Breast epithelium (tissue), 4 donors: Measurements from ENCODE around the gene KSR2. TPM values are rescaled to one million over a fixed set of nuclear protein-coding genes. Genes with fewer than 3 reads are reported as not detected.
"Not testable (repeated sequence)": the region's sequence is repeated elsewhere in the genome, so short reads cannot be mapped to it uniquely, and the experiment has no call there.

ENCODE experiments used
- DNase-seq, 2 donors: peaks; one replicate each; pipeline ENCODE4 v3.0.0-alpha.2; 2019; ENCODE audit warnings: low spot score in 2 of 2
- H3K27ac ChIP-seq, 2 donors: fragments of 200-600 bp; sonication (generic) in 1 of 2; one replicate each; pipeline ENCODE4 v1.5.1; 2016 to 2019; ENCODE audit warnings: mild to moderate bottlenecking in 1 of 2
- H3K27me3 ChIP-seq, 2 donors: fragments of 200-600 bp; sonication (generic) in 1 of 2; one replicate each; pipeline versions ENCODE4 v1.5.1 to v1.6.0; 2017 to 2019; ENCODE audit warnings: control low read depth in 1 of 2, mild to moderate bottlenecking in 1 of 2
- H3K36me3 ChIP-seq: fragments of 200-600 bp; one replicate; pipeline ENCODE4 v1.5.1; 2019
- H3K4me1 ChIP-seq, 2 donors: fragments of 200-600 bp; sonication (generic); one replicate each; pipeline ENCODE4 v1.5.1; 2016 to 2019; ENCODE audit warnings: control low read depth in 1 of 2
- H3K4me3 ChIP-seq, 3 donors: fragments of 200-600 bp; sonication (generic); 1 replicate in 2 of 3; 2 replicates in 1 of 3; pipeline ENCODE4 v1.5.1; 2016 to 2019; ENCODE audit warnings: mild to moderate bottlenecking in 3 of 3, moderate library complexity in 2 of 3
- H3K9me3 ChIP-seq, 2 donors: fragments of 200-600 bp; sonication (generic) in 1 of 2; one replicate each; pipeline ENCODE4 v1.5.1; 2016 to 2019; ENCODE audit warnings: control low read depth in 1 of 2
- POLR2A ChIP-seq: fragments of 450-650 bp; IDR thresholded peaks from one replicate; pipeline ENCODE4 v1.6.1; 2016; ENCODE audit warnings: antibody characterized with exemption, mild to moderate bottlenecking, moderate library complexity
- POLR2AphosphoS5 ChIP-seq, 3 donors: sonication (generic); formaldehyde crosslinking; IDR thresholded peaks; one replicate each; pipeline ENCODE4 v1.6.1; 2017; ENCODE audit warnings: antibody characterized with exemption in 3 of 3
- intact Hi-C: fragments of 100-400 bp; cut with DNase I; formaldehyde crosslinking; loops from one replicate; pipeline ENCODE4 v1.15.1; 2023; ENCODE audit warnings: low total_unique reads
- total RNA-seq, 3 donors: library from RNA; depleted of rRNA; stranded (reverse); fragments of >200 nt; gene quantifications; one replicate each; pipeline ENCODE4 v1.1.0, GENCODE V29; 2016
- TF ChIP-seq, protein P1 (sequence below), 3 donors: fragments of 450-650 bp; IDR thresholded peaks; one replicate each; pipeline ENCODE4 v1.5.1; 2016 to 2017; ENCODE audit warnings: antibody characterized with exemption in 3 of 3, mild to moderate bottlenecking in 3 of 3, moderate library complexity in 3 of 3

The KSR2 gene
- total RNA-seq, 3 donors from 2014 or later: under 0.01 to 1.9 (median 0.33) TPM

DNA sequence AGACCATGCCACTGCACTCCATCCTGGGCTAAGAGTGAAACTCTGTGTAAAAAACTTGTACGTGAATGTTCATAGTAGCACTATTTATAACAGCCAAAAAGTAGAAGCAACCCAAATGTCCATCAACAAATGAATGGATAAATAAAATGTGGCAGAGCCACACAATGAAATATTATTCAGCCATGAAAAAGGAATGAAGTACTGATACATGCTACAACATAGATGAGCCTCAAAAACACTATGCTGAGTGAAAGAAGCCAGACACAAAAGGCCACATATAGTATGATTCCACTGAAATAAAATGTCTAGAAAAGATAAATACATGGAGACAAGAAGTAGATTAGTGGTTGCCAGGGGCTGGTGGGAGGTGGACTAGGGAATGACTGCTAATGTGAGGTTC is 72.8 kb downstream of the KSR2 start:
- Histone ChIP-seq H3K4me1 (no peaks in the 10 kb centered on the region), H3K27me3 (no peaks in the 10 kb centered on the region), H3K4me3 (no peak overlapping the region), H3K36me3 (no peaks in the 10 kb centered on the region), H3K9me3 (peaks cover 0 to 6% of the 10 kb centered on the region in 2 donors), H3K27ac (no peak overlapping the region)
- no peak for DNase-seq
- TF ChIP-seq, protein P1, sequence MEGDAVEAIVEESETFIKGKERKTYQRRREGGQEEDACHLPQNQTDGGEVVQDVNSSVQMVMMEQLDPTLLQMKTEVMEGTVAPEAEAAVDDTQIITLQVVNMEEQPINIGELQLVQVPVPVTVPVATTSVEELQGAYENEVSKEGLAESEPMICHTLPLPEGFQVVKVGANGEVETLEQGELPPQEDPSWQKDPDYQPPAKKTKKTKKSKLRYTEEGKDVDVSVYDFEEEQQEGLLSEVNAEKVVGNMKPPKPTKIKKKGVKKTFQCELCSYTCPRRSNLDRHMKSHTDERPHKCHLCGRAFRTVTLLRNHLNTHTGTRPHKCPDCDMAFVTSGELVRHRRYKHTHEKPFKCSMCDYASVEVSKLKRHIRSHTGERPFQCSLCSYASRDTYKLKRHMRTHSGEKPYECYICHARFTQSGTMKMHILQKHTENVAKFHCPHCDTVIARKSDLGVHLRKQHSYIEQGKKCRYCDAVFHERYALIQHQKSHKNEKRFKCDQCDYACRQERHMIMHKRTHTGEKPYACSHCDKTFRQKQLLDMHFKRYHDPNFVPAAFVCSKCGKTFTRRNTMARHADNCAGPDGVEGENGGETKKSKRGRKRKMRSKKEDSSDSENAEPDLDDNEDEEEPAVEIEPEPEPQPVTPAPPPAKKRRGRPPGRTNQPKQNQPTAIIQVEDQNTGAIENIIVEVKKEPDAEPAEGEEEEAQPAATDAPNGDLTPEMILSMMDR (IDR thresholded peaks at IDR 0.05): no peak
- TF ChIP-seq POLR2AphosphoS5 (IDR thresholded peaks at IDR 0.05) (no peak), POLR2A (no peak)
- intact Hi-C loops: no loop called here

DNA sequence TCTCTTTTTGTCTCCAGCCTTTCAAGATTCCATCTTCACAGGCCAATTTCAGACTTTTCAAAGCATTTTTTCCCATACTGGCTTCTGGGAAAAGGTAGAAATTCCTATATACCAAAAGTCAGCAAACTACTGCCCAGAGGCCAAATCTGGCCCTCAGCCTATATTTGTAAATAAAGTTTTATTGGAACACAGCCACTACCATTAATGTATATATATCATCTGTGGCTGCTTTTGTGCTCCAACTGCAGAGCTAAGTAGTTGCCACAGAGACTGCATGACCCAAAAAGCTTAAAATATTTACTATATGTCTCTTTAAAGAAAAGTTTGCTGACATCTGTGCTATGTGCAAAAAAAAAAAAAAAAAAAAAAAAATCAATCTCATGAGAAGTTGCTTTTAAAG is 76.3 kb downstream of the KSR2 start:
- DNase-seq: no peak
- no peaks in the 10 kb centered on the region for H3K4me1 ChIP-seq
- H3K27ac ChIP-seq: no peak overlapping the region
- no peaks in the 10 kb centered on the region for H3K9me3 ChIP-seq
- TF ChIP-seq, protein P1 (IDR thresholded peaks at IDR 0.05): no peak
- TF ChIP-seq POLR2A (no peak), POLR2AphosphoS5 (IDR thresholded peaks at IDR 0.05) (no peak)
- H3K27me3 ChIP-seq: no peaks in the 10 kb centered on the region
- intact Hi-C loops: no loop called here
- no peaks in the 10 kb centered on the region for H3K36me3 ChIP-seq
- H3K4me3 ChIP-seq: no peak overlapping the region

DNA sequence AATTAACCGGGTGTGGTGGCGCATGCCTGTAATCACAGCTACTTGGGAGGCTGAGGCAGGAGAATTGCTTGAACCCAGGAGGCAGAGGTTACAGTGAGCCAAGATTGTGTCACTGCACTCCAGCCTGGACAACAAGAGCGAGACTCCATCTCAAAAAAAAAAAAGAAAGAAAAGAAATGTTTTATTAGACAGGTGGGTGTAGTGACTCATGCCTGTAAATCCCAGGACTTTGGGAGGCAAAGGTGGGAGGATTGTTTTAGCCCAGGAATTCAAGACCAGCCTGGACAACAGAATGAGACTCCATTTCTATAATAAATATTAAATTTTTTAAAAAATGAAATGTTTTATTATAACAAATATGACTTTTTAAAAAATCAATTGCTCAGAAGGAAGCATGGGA is 77.5 kb downstream of the KSR2 start:
- H3K36me3 ChIP-seq, H3K9me3 ChIP-seq, intact Hi-C loops, H3K4me1 ChIP-seq, H3K27ac ChIP-seq, DNase-seq, H3K27me3 ChIP-seq, H3K4me3 ChIP-seq: not testable (repeated sequence)

DNA sequence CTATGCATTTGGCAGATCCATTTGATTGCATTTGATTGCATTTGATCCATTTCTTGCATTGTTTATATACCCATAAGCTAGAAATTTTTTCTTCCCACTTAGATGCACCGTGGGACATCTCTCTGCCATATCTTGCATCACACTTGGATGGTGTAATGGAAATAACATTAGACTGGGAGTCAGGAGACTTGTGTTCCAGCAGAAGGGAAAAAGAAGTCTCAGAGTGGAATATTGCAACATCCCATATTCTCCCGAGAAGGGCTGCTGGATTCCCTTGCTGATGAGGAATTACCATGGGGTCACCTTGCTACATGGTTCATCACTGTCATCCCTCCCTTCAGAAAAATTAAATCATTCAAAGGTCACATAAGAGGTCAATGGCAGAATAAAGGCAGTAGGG is 78.1 kb downstream of the KSR2 start:
- no peaks in the 10 kb centered on the region for H3K4me1 ChIP-seq
- intact Hi-C loops: no loop called here
- H3K36me3 ChIP-seq: no peaks in the 10 kb centered on the region
- H3K27me3 ChIP-seq: no peaks in the 10 kb centered on the region
- H3K9me3 ChIP-seq: no peaks in the 10 kb centered on the region
- H3K4me3 ChIP-seq: no peak overlapping the region
- TF ChIP-seq POLR2A (no peak), POLR2AphosphoS5 (IDR thresholded peaks at IDR 0.05) (no peak)
- TF ChIP-seq, protein P1 (IDR thresholded peaks at IDR 0.05): no peak
- no peak overlapping the region for H3K27ac ChIP-seq
- DNase-seq: no peak

DNA sequence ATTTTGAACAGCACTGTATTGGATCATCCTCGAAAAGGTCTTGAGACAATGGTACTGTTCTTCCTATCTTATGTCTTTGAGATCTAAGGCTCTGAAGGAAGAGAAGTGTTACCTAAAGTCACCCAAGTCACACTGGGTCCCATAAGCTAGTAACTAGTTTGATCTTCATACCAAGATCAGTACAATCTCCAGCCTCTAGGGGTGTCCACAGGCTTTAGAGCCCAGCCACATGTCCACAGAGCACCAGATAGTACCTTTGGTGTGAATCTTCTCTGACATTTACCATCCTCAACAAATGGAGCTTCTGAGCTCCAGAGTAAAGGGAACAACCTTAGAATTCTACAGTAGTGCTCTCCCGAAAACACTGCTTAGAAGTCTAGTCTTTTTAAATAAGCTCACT is 78.7 kb downstream of the KSR2 start:
- no peak overlapping the region for H3K27ac ChIP-seq
- H3K36me3 ChIP-seq: no peaks in the 10 kb centered on the region
- no peaks in the 10 kb centered on the region for H3K9me3 ChIP-seq
- H3K4me3 ChIP-seq: no peak overlapping the region
- no peak for TF ChIP-seq POLR2A
- TF ChIP-seq POLR2AphosphoS5 (IDR thresholded peaks at IDR 0.05): no peak
- TF ChIP-seq, protein P1 (IDR thresholded peaks at IDR 0.05): no peak
- H3K27me3 ChIP-seq: no peaks in the 10 kb centered on the region
- no peaks in the 10 kb centered on the region for H3K4me1 ChIP-seq
- intact Hi-C loops: no loop called here
- no peak for DNase-seq

DNA sequence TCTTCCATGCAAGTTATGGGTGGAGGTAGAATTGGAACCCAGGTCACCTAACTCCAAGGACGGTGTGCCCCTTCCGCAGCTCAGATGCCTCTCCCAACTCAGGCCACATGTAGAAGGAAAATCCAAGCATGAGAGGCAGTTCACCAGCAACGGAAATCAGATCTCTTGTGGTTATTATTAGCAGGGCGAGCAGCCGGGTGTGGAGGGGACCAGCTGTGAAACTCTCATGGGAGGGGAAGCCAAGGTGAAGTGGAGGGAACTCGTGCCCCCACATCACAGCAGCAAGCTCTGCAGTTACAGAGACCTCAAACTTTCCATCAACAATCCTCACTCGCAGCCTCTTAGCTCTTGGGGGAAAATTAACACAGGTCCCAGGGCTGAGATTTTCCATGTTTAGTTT is 79.7 kb downstream of the KSR2 start:
- TF ChIP-seq POLR2AphosphoS5 (IDR thresholded peaks at IDR 0.05) (no peak), POLR2A (no peak)
- TF ChIP-seq, protein P1 (IDR thresholded peaks at IDR 0.05): no peak
- no peaks in the 10 kb centered on the region for H3K9me3 ChIP-seq
- H3K36me3 ChIP-seq: no peaks in the 10 kb centered on the region
- intact Hi-C loops: no loop called here
- no peak overlapping the region for H3K4me3 ChIP-seq
- no peak for DNase-seq
- H3K27ac ChIP-seq: no peak overlapping the region
- no peaks in the 10 kb centered on the region for H3K4me1 ChIP-seq
- H3K27me3 ChIP-seq: no peaks in the 10 kb centered on the region
